Prostate gland (tissue), 2 donors: Measurements from ENCODE around the gene PECR.

ENCODE experiments used
- CTCF ChIP-seq, 4 experiments: fragments of 200-600 bp in 2 of 4; fragments of 450-650 bp in 2 of 4; sonication (generic) in 2 of 4; IDR thresholded peaks; 1 replicate in 3 of 4; 2 replicates in 1 of 4; pipeline ENCODE4 v1.5.1; 2016 to 2019; ENCODE audit warnings: antibody characterized with exemption in 4 of 4, mild to moderate bottlenecking in 2 of 4, moderate library complexity in 2 of 4
- POLR2A ChIP-seq: fragments of 450-650 bp; IDR thresholded peaks from one replicate; pipeline ENCODE4 v1.6.1; 2016; ENCODE audit warnings: antibody characterized with exemption, mild to moderate bottlenecking

- TF ChIP-seq CTCF (IDR thresholded peaks at IDR 0.05) (no peak), POLR2A (no peak)
Measured at GRCh38 chr2:216094701-216095100, 13.1 kb upstream of the PECR start.
